KOPT-K1 (cell line): Measurements from ENCODE around the gene FAM9A.

ENCODE experiments used
- H3K27ac ChIP-seq: fragments of 200-600 bp; sonication (generic); 2 replicates; pipeline ENCODE4 v1.5.1; 2016; ENCODE audit warnings: antibody characterized with exemption, mild to moderate bottlenecking, low read depth, low read length; ENCODE audit not compliant: poor library complexity, severe bottlenecking
- H3K36me3 ChIP-seq: fragments of 200-600 bp; sonication (generic); 2 replicates; pipeline ENCODE4 v1.5.1; 2017; ENCODE audit warnings: antibody characterized with exemption, mild to moderate bottlenecking, low read length, moderate library complexity; ENCODE audit not compliant: insufficient read depth
- H3K9me3 ChIP-seq: fragments of 200-600 bp; sonication (generic); 2 replicates; pipeline ENCODE4 v1.5.1; 2017; ENCODE audit warnings: antibody characterized with exemption, low read length, mild to moderate bottlenecking; ENCODE audit not compliant: insufficient read depth, poor library complexity, severe bottlenecking

FAM9A gene

DNA sequence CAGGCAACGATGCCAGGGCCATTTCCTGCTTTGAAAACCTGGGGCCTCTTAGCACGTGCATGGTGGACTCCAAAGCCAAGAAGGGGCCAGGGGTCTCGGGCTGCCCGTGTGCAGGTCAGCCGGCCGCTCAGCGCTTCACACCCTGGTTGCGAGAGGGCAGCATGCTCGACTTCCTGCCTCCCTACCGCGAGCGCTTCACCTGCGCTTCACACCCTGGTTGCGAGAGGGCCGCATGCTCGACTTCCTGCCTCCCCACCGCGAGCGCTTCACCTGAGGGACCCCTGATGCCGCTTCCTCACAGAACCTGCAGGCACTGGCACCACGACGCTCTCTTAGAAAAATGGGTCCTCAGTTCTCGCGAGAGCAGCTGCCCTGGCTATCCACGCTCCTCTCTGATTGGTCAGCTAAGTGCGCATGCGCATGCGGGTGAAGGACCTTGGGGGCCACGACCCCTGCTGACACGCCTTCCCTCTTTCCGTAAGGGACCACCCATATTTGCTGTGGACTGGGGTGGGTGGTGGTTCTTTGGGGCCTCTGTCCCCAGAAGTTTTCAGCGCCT, at the start of gene FAM9A:
Gene FAM9A (minus strand): TSS at position 343 of the 559 bp plus-strand sequence. CDS start 1,212 bp downstream, outside the sequence.
- H3K9me3 ChIP-seq, result no peaks in the 10 kb centered on the region
- no peaks in the 10 kb centered on the region for H3K36me3 ChIP-seq
- no peak within 1 kb of the TSS for H3K27ac ChIP-seq

DNA sequence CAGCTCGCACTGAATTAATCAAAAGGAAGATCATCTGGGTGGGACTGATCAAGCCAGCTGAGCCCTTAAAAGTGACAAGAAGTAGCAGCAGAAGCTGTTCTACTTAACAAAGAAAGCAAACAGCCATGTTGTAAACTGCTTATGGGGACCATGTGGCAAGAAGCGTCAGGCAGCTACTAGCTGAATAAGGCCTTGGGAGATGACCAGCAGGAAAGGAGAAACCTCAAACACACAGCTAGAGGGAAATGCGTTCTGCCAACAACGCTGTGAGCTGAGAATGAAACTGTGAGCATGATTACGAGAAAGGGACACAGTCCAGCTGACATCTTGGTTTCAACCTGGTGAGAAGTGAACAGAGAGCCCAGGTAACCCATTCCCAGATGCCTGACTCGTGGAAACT, 49.3 kb upstream of the FAM9A start:
- Histone ChIP-seq H3K9me3 (no peaks in the 10 kb centered on the region), H3K36me3 (no peaks in the 10 kb centered on the region), H3K27ac (no peak overlapping the region)

DNA sequence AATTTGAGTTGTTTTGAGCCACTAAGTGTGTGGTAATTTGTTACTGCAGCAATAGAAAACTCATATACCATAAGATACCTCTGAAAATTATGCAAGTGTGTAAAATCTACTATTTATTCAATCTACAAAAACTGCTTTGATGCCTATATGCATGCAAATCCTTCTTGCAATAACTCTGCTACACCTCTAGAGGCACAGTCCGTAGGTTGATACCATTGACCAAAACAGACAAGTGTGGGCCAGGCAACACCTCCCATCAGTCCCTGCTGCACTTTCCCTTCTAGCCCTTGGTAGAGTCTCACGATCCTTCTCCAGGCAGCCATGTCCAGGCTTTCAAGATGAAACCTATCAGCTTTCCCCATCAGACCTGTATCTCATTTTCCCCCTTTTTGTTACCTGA, 48.8 kb upstream of the FAM9A start:
- no peaks in the 10 kb centered on the region for H3K9me3 ChIP-seq
- no peak overlapping the region for H3K27ac ChIP-seq
- no peaks in the 10 kb centered on the region for H3K36me3 ChIP-seq

GRCh38 chrX:8849458-8849857, 48.3 kb upstream of the FAM9A start:
- no peaks in the 10 kb centered on the region for H3K9me3 ChIP-seq
- no peaks in the 10 kb centered on the region for H3K36me3 ChIP-seq
- no peak overlapping the region for H3K27ac ChIP-seq

- H3K36me3 ChIP-seq, result no peaks in the 10 kb centered on the region
- H3K9me3 ChIP-seq, result no peaks in the 10 kb centered on the region
- no peak overlapping the region for H3K27ac ChIP-seq
Observed at GRCh38 chrX:8848911-8849310, 47.7 kb upstream of the FAM9A start.

DNA sequence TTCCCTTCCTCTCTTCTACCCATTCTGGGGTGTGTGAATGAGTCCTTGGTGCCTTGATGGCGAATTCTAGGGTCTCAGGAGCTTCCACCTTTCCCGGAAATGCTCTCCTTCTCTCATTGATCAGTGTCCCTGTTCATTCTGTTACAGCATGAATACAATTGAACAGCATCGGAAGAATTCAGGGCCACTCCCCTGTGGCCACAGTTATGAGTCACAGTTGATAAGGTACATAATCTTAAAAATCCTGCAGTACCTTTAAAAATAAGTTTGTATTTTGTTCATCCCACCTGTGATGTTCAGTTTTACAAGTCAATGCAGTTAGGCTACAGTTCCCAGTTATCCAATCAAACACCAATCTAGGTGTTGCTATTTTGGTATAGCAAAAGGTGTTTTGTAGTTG, 47.3 kb upstream of the FAM9A start:
- no peaks in the 10 kb centered on the region for H3K9me3 ChIP-seq
- no peaks in the 10 kb centered on the region for H3K36me3 ChIP-seq
- H3K27ac ChIP-seq, result no peak overlapping the region

- no peaks in the 10 kb centered on the region for H3K36me3 ChIP-seq
- no peak overlapping the region for H3K27ac ChIP-seq
- H3K9me3 ChIP-seq, result no peaks in the 10 kb centered on the region
Observed at GRCh38 chrX:8847360-8847759, 46.2 kb upstream of the FAM9A start.

GRCh38 chrX:8846266-8846665, 45.1 kb upstream of the FAM9A start:
- Histone ChIP-seq H3K9me3 (no peaks in the 10 kb centered on the region), H3K27ac (no peak overlapping the region), H3K36me3 (no peaks in the 10 kb centered on the region)

- no peaks in the 10 kb centered on the region for H3K36me3 ChIP-seq
- H3K9me3 ChIP-seq, result no peaks in the 10 kb centered on the region
- H3K27ac ChIP-seq, result no peak overlapping the region
Observed at GRCh38 chrX:8845469-8845868, 44.3 kb upstream of the FAM9A start.

GRCh38 chrX:8845060-8845459, 43.9 kb upstream of the FAM9A start:
- Histone ChIP-seq H3K9me3 (no peaks in the 10 kb centered on the region), H3K36me3 (no peaks in the 10 kb centered on the region), H3K27ac (no peak overlapping the region)

- H3K27ac ChIP-seq, result no peak overlapping the region
- H3K36me3 ChIP-seq, result no peaks in the 10 kb centered on the region
- H3K9me3 ChIP-seq, result no peaks in the 10 kb centered on the region
Observed at GRCh38 chrX:8844157-8844556, 43.0 kb upstream of the FAM9A start.

- Histone ChIP-seq H3K9me3 (no peaks in the 10 kb centered on the region), H3K27ac (no peak overlapping the region), H3K36me3 (no peaks in the 10 kb centered on the region)
Observed at GRCh38 chrX:8841911-8842310, 40.7 kb upstream of the FAM9A start.

DNA sequence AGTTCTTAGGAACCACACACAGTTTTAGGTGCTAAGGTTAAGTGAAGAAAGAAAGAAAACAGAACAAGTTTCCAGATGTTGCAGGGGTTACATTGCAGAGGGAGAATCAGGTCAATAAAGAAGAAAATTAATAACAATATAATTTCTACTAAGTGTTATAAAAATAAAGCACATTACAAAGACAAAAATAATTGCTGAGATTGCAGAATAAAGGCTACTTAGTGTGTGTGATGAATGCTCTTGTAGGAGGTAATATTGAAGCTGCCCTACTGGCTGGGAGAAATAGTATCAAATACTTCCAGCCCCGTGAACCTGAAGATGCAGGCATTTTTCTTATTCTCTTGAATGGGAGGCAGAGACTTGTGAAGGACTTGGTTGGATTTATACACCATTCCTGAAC, 33.2 kb upstream of the FAM9A start:
- H3K9me3 ChIP-seq, result no peaks in the 10 kb centered on the region
- H3K36me3 ChIP-seq, result no peaks in the 10 kb centered on the region
- no peak overlapping the region for H3K27ac ChIP-seq

- Histone ChIP-seq H3K9me3 (no peaks in the 10 kb centered on the region), H3K27ac (no peak overlapping the region), H3K36me3 (no peaks in the 10 kb centered on the region)
Observed at GRCh38 chrX:8832582-8833378, 31.6 kb upstream of the FAM9A start.

DNA sequence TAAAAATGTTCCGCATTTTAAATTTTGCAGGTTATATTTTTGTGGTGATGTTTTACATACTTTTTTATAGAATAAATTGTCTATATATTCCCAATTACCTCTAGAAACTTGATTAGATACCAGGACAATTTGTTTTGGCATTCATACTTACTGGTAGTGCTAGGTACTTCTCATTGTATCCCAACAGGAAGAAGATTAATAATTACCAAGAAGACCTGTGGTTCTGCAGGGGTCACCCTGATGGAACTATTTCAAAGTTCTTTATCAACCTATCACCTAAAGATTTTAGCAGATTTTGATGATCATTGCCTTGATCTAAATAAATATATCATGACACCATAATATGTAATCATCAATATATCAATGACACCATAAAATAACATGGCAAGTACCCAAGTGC, 22.5 kb upstream of the FAM9A start:
- H3K9me3 ChIP-seq, result no peaks in the 10 kb centered on the region
- H3K36me3 ChIP-seq, result no peaks in the 10 kb centered on the region
- H3K27ac ChIP-seq, result no peak overlapping the region

- Histone ChIP-seq H3K9me3 (no peaks in the 10 kb centered on the region), H3K36me3 (no peaks in the 10 kb centered on the region), H3K27ac (no peak overlapping the region)
Observed at GRCh38 chrX:8822002-8822401, 20.8 kb upstream of the FAM9A start.
